Neural cell (in vitro differentiated cells): Measurements from ENCODE around the gene THRAP3.

Source experiments
- EP300 ChIP-seq: fragments of 450-650 bp; conservative IDR thresholded peaks from 2 replicates; pipeline ENCODE4 v1.6.1; 2014; ENCODE audit warnings: antibody characterized with exemption, mild to moderate bottlenecking, moderate library complexity; ENCODE audit not compliant: poor library complexity, severe bottlenecking
- TF ChIP-seq, protein P1 (sequence below): fragments of 450-650 bp; IDR thresholded peaks from 2 replicates; pipeline ENCODE4 v1.5.1; 2014; ENCODE audit warnings: antibody characterized with exemption, mild to moderate bottlenecking, moderate library complexity; ENCODE audit not compliant: poor library complexity, severe bottlenecking

DNA sequence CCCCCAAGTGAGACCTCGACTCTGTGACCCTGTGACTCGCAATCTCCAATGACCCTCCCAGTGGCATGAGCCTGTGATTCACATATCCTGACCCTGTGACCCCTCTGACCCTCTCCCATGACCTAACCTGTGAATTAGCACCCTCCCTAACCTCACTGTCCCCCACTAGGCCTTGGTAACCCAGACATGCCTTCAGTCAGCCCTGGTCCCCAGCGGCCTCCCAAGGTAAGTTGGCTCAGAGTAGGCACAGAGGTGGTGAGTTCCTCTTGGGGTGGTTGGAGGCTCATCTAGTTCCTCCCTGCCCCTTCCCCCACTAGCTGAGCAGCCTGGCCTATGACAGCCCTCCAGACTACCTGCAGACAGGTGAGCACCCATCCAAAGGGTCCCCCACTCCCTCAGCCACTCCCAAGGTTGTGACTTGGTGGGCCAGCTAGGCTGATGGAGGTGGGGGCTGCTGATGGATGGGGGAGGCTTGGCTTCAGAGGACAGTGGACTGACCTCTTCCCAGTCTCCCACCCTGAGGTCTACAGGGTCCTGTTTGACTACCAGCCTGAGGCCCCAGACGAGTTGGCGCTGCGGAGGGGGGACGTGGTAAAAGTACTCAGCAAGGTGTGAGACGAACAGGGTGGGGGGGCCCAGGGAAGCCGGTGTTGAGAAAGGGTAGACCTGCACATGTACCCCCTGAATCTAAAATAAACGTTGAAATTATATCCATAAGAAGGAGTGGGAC lies 83.5 kb downstream of the THRAP3 start:
- no peak for TF ChIP-seq EP300
- TF ChIP-seq, protein P1, sequence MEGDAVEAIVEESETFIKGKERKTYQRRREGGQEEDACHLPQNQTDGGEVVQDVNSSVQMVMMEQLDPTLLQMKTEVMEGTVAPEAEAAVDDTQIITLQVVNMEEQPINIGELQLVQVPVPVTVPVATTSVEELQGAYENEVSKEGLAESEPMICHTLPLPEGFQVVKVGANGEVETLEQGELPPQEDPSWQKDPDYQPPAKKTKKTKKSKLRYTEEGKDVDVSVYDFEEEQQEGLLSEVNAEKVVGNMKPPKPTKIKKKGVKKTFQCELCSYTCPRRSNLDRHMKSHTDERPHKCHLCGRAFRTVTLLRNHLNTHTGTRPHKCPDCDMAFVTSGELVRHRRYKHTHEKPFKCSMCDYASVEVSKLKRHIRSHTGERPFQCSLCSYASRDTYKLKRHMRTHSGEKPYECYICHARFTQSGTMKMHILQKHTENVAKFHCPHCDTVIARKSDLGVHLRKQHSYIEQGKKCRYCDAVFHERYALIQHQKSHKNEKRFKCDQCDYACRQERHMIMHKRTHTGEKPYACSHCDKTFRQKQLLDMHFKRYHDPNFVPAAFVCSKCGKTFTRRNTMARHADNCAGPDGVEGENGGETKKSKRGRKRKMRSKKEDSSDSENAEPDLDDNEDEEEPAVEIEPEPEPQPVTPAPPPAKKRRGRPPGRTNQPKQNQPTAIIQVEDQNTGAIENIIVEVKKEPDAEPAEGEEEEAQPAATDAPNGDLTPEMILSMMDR = no peak
